Transverse colon (tissue), 4 donors: ENCODE data around the gene VWA5B1. TPM values are rescaled to one million over a fixed set of nuclear protein-coding genes. Genes with fewer than 3 reads are reported as not detected.

Experiments
- DNase-seq: peaks from one replicate; pipeline ENCODE4 v3.0.0-alpha.2; 2019
- H3K27ac ChIP-seq, 4 donors: fragments of 200-600 bp; sonication (generic); 2 replicates each; pipeline ENCODE4 v1.5.1; 2016 to 2018; ENCODE audit warnings: inconsistent platforms in 4 of 4
- H3K27me3 ChIP-seq: fragments of 200-600 bp; sonication (generic); 2 replicates; pipeline ENCODE4 v1.5.1; 2017; ENCODE audit warnings: inconsistent platforms
- H3K36me3 ChIP-seq, 4 donors: fragments of 200-600 bp; sonication (generic); 2 replicates each; pipeline ENCODE4 v1.5.1; 2017 to 2019; ENCODE audit warnings: inconsistent platforms in 4 of 4
- H3K4me1 ChIP-seq, 4 donors: fragments of 200-600 bp; sonication (generic); 2 replicates each; pipeline ENCODE4 v1.5.1; 2017 to 2020; ENCODE audit warnings: inconsistent platforms in 4 of 4
- H3K4me3 ChIP-seq, 4 donors: fragments of 200-600 bp; sonication (generic); 1 replicate in 1 of 4; 2 replicates in 3 of 4; pipeline versions ENCODE4 v1.5.1 to v1.6.1; 2017 to 2019; ENCODE audit warnings: inconsistent platforms in 4 of 4
- H3K9me3 ChIP-seq, 2 donors: fragments of 200-600 bp; sonication (generic); 2 replicates each; pipeline ENCODE4 v1.5.1; 2017 to 2019; ENCODE audit warnings: inconsistent platforms in 2 of 2
- CTCF ChIP-seq, 5 experiments: fragments of 200-600 bp in 3 of 5; fragments of 450-650 bp in 2 of 5; sonication (generic) in 3 of 5; IDR thresholded peaks; 1 replicate in 2 of 5; 2 replicates in 3 of 5; pipeline ENCODE4 v1.5.1; 2016 to 2017; ENCODE audit warnings: antibody characterized with exemption in 5 of 5, inconsistent platforms in 3 of 5, mild to moderate bottlenecking in 2 of 5, moderate library complexity in 1 of 5
- EP300 ChIP-seq: sonication (generic); formaldehyde crosslinking; IDR thresholded peaks from one replicate; pipeline ENCODE4 v1.6.1; 2017; ENCODE audit warnings: antibody characterized with exemption, low read depth
- POLR2A ChIP-seq: fragments of 450-650 bp; IDR thresholded peaks from one replicate; pipeline ENCODE4 v1.6.1; 2016; ENCODE audit warnings: antibody characterized with exemption, mild to moderate bottlenecking, moderate library complexity
- POLR2AphosphoS5 ChIP-seq, 3 donors: sonication (generic); formaldehyde crosslinking; IDR thresholded peaks; one replicate each; pipeline ENCODE4 v1.6.1; 2016; ENCODE audit warnings: antibody characterized with exemption in 3 of 3
- WGBS, 2 donors: methylation state at CpG; one replicate each; pipeline ENCODE4 v1.1.5; 2018; ENCODE audit warnings: low coverage in 1 of 2; 5-methylcytosine and 5-hydroxymethylcytosine counted together
- in situ Hi-C, 4 donors: fragments of 200-750 bp; cut with MboI; loops; one replicate each; pipeline versions ENCODE4 v1.15.0 to v1.15.1; 2017; ENCODE audit warnings: low sequenced_read_pairs in 3 of 4, low pct_ligation_motif_present in 1 of 4, low pct_unique_long_range_greater_than_20kb in 1 of 4
- intact Hi-C: fragments of 100-400 bp; cut with DNase I; formaldehyde crosslinking; loops from one replicate; pipeline ENCODE4 v1.15.1; 2023; ENCODE audit warnings: low total_unique reads
- total RNA-seq, 4 donors: library from RNA; depleted of rRNA; stranded (reverse); fragments of >200 nt; gene quantifications; one replicate each; pipeline ENCODE4 v1.1.0, GENCODE V29; 2016

VWA5B1 gene
- total RNA-seq, 4 donors from 2014 or later = not detected

- Histone ChIP-seq H3K4me3 (no peak overlapping the region), H3K27ac (no peak overlapping the region), H3K9me3 (no peaks in the 10 kb centered on the region), H3K36me3 (no peaks in the 10 kb centered on the region), H3K27me3 (no peaks in the 10 kb centered on the region), H3K4me1 (peaks cover 0 to 4% (median 0%) of the 10 kb centered on the region in 4 donors)
- in situ Hi-C loops = no loop called here
- intact Hi-C loops = loop anchor here (5.0 kb wide), 1 partner anchor 908 kb away; no protein-coding TSS in a partner anchor
- WGBS, 2 donors = 84 to 85% methylated on average over 3 to 4 of the region's 4 CpGs
- no peak for DNase-seq
- TF ChIP-seq CTCF (IDR thresholded peaks at IDR 0.05) (no peak), POLR2AphosphoS5 (IDR thresholded peaks at IDR 0.05) (no peak), EP300 (no peak), POLR2A (no peak)
Measured at GRCh38 chr1:20318971-20319370, 28.3 kb downstream of the VWA5B1 start.

- peaks cover 0 to 4% (median 0%) of the 10 kb centered on the region in 4 donors for H3K4me1 ChIP-seq
- no peaks in the 10 kb centered on the region for H3K36me3 ChIP-seq
- TF ChIP-seq CTCF (IDR thresholded peaks at IDR 0.05) = no peak
- TF ChIP-seq POLR2AphosphoS5 (IDR thresholded peaks at IDR 0.05) = no peak
- no peak for TF ChIP-seq EP300
- no peak for TF ChIP-seq POLR2A
- H3K27me3 ChIP-seq = no peaks in the 10 kb centered on the region
- H3K9me3 ChIP-seq = no peaks in the 10 kb centered on the region
- in situ Hi-C loops (no loop called here), intact Hi-C loops (loop anchor here (5.0 kb wide), 1 partner anchor 908 kb away; no protein-coding TSS in a partner anchor)
- no peak overlapping the region for H3K27ac ChIP-seq
- 77% methylated on average over 11 of the region's 11 CpGs; no CpG with 5 or more reads in 1 of the 2 donors for WGBS, 2 donors
- no peak overlapping the region for H3K4me3 ChIP-seq
- no peak for DNase-seq
Measured at GRCh38 chr1:20319456-20320220, 29.0 kb downstream of the VWA5B1 start.

GRCh38 chr1:20320704-20321103 lies 30.0 kb downstream of the VWA5B1 start:
- intact Hi-C loops = no loop called here
- in situ Hi-C loops = no loop called here
- 77 to 92% methylated on average over 5 to 6 of the region's 6 CpGs for WGBS, 2 donors
- H3K4me1 ChIP-seq = peaks cover 0 to 15% (median 3%) of the 10 kb centered on the region in 4 donors
- TF ChIP-seq POLR2AphosphoS5 (IDR thresholded peaks at IDR 0.05) = no peak
- TF ChIP-seq EP300 = no peak
- TF ChIP-seq CTCF (IDR thresholded peaks at IDR 0.05) = no peak
- no peak for TF ChIP-seq POLR2A
- H3K9me3 ChIP-seq = no peaks in the 10 kb centered on the region
- no peaks in the 10 kb centered on the region for H3K36me3 ChIP-seq
- no peak for DNase-seq
- no peaks in the 10 kb centered on the region for H3K27me3 ChIP-seq
- no peak overlapping the region for H3K4me3 ChIP-seq
- no peak overlapping the region for H3K27ac ChIP-seq

GRCh38 chr1:20321573-20321972 lies 30.9 kb downstream of the VWA5B1 start:
- H3K4me1 ChIP-seq = peaks cover 0 to 20% (median 4%) of the 10 kb centered on the region in 4 donors
- no peak overlapping the region for H3K27ac ChIP-seq
- H3K9me3 ChIP-seq = no peaks in the 10 kb centered on the region
- no peaks in the 10 kb centered on the region for H3K27me3 ChIP-seq
- DNase-seq = no peak
- TF ChIP-seq POLR2A (no peak), CTCF (IDR thresholded peaks at IDR 0.05) (no peak), POLR2AphosphoS5 (IDR thresholded peaks at IDR 0.05) (no peak), EP300 (no peak)
- 61 to 68% methylated on average over 2 to 5 of the region's 5 CpGs for WGBS, 2 donors
- no peak overlapping the region for H3K4me3 ChIP-seq
- in situ Hi-C loops = no loop called here
- intact Hi-C loops = no loop called here
- H3K36me3 ChIP-seq = no peaks in the 10 kb centered on the region
